Activated T-cell treated with anti-CD3 and anti-CD28 coated beads for 24 hours (primary cell): ENCODE results near the gene GALNTL6.
"Not testable (repeated sequence)": the region's sequence is repeated elsewhere in the genome, so short reads cannot be mapped to it uniquely, and the experiment has no call there.

Experiments
- DNase-seq: peaks from one replicate; pipeline ENCODE4 v3.0.0-alpha.2; 2020; ENCODE audit warnings: low read depth

Gene GALNTL6

GRCh38 chr4:172946503-172946902 lies 1133.3 kb downstream of the GALNTL6 start:
- no peak for DNase-seq

GRCh38 chr4:172947594-172947993 lies 1134.4 kb downstream of the GALNTL6 start:
- no peak for DNase-seq

DNA sequence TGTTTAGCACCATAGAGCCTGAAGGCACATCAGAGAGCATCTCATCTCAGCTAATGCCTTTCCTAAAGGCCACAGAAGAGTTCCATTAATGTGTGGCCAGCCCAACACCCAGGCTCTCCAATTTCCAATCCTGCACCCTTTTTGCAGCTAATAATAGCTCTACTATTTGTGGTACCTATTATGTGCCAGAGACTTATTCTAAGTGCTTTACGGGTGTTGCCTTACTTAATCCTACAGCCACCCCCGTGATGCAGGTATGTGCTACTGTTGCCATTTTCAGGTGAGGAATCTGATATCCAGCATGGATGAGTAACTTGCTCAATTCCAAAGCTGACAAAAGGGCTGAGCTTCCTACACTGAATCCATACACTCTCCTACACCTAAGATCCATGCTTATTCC lies 1137.8 kb downstream of the GALNTL6 start:
- no peak for DNase-seq

GRCh38 chr4:172951679-172952451 lies 1138.7 kb downstream of the GALNTL6 start:
- DNase-seq = no peak

DNA sequence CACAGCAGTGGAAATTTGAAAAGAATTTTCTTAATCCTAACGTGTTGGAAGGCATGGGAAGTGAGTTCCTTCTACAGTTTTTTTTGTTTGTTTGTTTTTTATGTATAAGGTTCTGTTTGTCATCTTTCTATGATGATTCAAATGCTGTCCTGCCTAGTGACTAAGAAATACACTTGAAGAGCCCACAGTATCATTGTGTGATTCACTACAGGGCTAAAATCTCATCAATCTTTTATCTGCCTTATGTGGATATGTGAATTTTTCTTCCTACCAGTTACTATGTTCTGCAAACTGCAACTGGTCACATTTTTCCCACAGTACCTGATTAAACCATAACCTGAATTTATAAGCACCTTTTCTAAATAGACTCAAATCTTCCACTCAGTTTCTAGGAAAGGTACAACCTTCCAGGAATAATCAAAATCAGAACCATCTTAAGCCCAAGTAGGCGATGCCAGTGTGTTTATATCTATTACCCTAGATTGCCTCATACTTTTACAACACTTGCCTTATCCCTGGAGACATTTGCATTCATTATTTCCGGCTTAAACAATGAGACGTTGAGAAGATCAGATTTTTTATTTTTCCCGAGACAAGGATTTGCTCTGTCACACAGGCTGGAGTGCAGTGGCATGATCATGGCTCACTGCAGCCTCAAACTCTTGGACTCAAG lies 1140.8 kb downstream of the GALNTL6 start:
- DNase-seq = no peak

- DNase-seq = not testable (repeated sequence)
These were observed 1143.1 kb downstream of the GALNTL6 start for GRCh38 chr4:172956340-172956739.

DNA sequence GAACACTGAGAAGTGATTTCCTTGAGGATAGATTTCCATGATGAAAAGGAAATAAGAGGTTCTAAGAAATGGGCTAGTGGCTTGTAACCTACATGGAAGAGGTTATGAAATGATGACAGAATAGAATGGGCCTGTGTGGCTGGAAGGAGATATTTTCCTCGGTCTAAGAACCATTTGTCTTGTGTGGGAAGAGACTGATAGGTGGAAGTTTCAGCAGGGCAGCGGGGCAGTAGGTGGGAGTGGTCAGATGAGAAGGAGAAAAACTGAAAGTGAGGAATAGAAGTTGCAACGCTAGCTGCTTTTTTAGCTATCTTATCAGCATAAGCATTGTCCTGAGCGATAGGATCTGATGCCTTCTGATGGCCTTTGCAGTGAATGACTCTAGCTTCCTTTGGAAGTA lies 1144.0 kb downstream of the GALNTL6 start:
- no peak for DNase-seq

GRCh38 chr4:172962564-172963353 lies 1149.6 kb downstream of the GALNTL6 start:
- no peak for DNase-seq

- no peak for DNase-seq
These were observed 1150.5 kb downstream of the GALNTL6 start for GRCh38 chr4:172963498-172964294.

- DNase-seq = not testable (repeated sequence)
These were observed 1157.0 kb downstream of the GALNTL6 start for GRCh38 chr4:172970189-172970588.

GRCh38 chr4:172974586-172974985 lies 1161.4 kb downstream of the GALNTL6 start:
- no peak for DNase-seq

- DNase-seq = no peak
These were observed 1162.5 kb downstream of the GALNTL6 start for GRCh38 chr4:172975651-172976229.

DNA sequence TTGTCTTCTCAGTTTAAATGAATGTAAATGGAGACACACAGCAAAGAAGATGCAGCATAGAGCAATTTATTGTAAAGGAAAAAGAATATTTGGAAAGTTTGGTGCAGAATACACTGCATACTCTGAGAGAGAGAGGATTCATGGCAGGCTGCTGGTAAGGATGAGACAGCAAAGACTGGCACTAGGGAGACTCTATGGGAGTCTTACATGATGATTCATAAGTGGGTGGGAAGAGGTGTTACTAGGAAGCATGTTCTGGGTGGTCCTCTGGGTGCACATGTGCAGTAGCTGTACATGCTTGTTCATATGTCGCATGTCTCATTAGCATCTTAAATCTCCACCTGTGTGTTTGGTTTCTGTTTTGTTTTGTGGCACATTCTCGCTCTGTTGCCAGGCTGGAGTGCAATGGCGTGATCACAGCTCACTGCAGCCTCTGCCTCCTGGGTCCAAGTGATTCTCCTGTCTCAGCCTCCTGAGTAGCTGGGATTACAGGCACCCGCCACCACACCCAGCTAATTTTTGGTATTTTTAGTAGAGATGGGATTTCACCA lies 1164.4 kb downstream of the GALNTL6 start:
- DNase-seq = not testable (repeated sequence)

DNA sequence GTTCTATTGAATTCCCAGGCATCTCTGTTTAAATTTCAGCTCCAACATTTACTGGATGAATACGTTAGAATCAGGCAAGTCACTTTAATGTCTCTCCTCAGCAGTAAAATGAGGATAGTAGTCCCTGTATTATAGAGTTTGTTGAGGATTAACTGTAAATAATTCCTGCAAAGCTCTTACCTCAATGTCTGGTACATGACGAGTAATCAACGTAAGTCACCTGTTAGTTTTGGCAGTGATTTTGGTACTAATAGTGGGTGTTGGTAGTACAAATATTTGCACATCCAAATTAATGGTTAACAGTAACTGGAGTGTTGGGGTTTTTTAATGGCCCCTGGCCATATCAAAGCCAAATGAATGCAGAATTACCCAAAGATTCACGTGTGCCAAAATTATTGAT lies 1165.6 kb downstream of the GALNTL6 start:
- DNase-seq = no peak

DNA sequence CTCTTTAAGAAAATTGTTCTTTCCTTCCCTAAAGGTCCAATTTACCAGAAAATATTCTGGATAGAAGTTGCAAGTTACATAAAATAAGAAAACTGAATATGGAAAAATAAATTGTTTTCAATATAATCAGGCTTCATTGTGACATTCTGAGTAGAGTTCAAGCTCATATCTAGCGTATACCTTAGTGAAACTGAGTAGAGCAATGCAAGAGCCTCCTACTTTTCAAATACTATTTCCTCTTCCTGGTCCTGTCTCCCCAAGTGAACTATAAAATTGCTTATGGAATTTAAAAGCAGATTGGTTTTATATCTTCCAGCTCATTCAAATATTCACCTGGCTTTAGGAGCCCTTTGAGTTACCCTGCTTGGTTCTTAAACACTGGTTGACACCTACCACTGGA lies 1166.1 kb downstream of the GALNTL6 start:
- DNase-seq = no peak

DNA sequence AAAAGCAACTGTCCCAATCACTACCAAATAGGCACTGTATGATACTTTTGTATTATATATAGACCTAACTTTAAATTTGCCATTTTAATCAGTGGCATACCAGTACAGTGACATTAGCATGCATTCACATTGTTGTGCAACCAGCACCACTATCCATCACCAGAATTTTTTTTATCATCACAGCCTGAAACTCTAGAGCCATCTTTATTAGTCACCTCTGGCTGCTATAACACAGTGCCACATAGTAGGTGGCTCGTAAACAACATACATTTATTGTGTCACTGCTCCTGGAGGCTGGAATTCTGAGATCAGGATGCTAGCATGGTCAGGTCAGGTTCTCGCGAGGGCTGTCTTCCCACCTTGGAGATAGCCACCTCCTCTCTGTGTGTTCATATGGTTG lies 1167.0 kb downstream of the GALNTL6 start:
- DNase-seq = no peak

GRCh38 chr4:172982151-172982590 lies 1169.0 kb downstream of the GALNTL6 start:
- no peak for DNase-seq

DNA sequence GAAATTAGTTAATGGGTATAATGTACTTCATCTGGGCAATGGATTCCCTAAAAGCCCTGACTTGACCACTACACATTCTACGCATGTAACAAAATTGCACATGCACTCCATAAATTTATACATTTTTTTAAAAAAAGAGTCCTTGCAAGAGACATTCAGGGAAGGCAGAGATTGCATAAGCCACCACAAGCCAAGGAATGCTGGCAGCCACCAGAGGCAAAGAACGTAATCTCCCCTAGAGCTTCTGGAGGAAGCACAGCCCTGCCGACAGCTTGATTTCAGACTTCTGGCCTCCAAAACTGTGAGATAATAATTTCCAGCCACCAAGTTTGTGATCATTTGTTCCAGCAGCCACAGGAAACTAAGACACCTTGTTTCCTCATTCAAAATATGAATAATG lies 1169.8 kb downstream of the GALNTL6 start:
- DNase-seq = no peak

DNA sequence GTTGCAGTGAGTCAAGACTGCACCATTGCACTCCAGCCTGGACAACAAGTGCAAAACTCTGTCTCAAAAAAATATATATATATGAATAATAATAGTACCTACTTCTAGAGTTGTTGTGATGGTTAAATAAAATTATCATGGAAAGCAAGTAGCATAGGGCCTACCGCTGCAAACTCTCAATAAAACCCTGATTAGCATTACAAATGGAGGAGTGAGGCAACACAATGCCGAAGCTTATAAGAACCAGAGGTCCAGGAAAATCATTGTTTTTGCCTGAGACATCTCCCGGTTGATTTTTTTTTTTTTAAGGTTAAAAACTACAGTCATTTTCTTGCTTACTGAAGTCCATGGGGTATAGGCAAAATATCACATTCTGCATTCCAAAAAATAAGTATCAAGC lies 1170.4 kb downstream of the GALNTL6 start:
- DNase-seq = no peak

DNA sequence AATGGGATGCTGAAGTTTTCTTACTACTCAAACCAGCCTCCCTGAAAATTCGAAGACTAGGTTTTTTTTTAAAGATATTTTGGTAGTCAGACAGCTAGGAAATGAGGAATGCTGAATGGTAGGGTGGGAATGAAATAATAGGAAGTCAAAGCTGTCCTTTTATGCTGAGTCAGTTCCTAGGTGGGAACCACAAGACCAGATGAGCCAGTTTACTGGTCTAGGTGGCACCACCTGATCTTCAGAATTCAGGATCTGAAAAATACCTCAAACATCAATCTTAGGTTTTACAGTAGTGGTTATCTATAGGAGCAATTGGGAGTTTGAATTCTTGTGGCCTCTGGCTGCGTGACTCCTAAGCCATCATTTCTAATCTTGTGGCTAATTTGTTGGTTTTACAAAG lies 1172.3 kb downstream of the GALNTL6 start:
- DNase-seq = no peak

- DNase-seq = no peak
These were observed 1172.9 kb downstream of the GALNTL6 start for GRCh38 chr4:172986114-172986513.
